ENCODE data around the gene SLCO2A1.

- TF ChIP-seq CTCF (IDR thresholded peaks at IDR 0.05) (no peak), POLR2A (IDR thresholded peaks at IDR 0.05) (no peak)
Measured at GRCh38 chr3:133956353-133956752, 73.4 kb downstream of the SLCO2A1 start.
